DND-41 (cell line): ENCODE measurements around the gene NMNAT2.

Source experiments
- ATAC-seq: fragments of 200-7000 bp; cut with Tn5 transposase; 3 replicates; pipeline ENCODE4 v1.9.1; 2021; ENCODE audit warnings: low read depth; ENCODE audit not compliant: insufficient read depth
- DNase-seq: peaks from one replicate; pipeline ENCODE4 v3.0.0-alpha.2; 2020
- H2AFZ ChIP-seq: 2 replicates; pipeline ENCODE4 v1.6.0; 2012; ENCODE audit warnings: low read depth, low read length
- H3K27ac ChIP-seq: 2 replicates; pipeline ENCODE4 v1.5.1; 2012; ENCODE audit warnings: low read length, inconsistent platforms
- H3K27me3 ChIP-seq: fragments of 200-600 bp; sonication (generic); 2 replicates; pipeline ENCODE4 v1.6.0; 2012; ENCODE audit warnings: low read length, mild to moderate bottlenecking, inconsistent platforms; ENCODE audit not compliant: insufficient read depth, poor library complexity
- H3K36me3 ChIP-seq: 2 replicates; pipeline ENCODE4 v1.5.1; 2012; ENCODE audit warnings: low read length, inconsistent platforms; ENCODE audit not compliant: insufficient read depth
- H3K4me1 ChIP-seq: 2 replicates; pipeline ENCODE4 v1.5.1; 2012; ENCODE audit warnings: mild to moderate bottlenecking, low read length; ENCODE audit not compliant: insufficient read depth
- H3K4me2 ChIP-seq: 2 replicates; pipeline ENCODE4 v1.6.0; 2012; ENCODE audit warnings: mild to moderate bottlenecking, moderate library complexity, low read length, inconsistent platforms; ENCODE audit not compliant: insufficient read depth
- H3K4me3 ChIP-seq, 2 experiments: fragments of 200-600 bp in 1 of 2; shearing (Covaris generic) in 1 of 2; 2 replicates each; pipeline ENCODE4 v1.5.1; 2012 to 2016; ENCODE audit warnings: inconsistent platforms in 2 of 2, low read length in 2 of 2, mild to moderate bottlenecking in 2 of 2, low read depth in 1 of 2, moderate library complexity in 1 of 2
- H3K79me2 ChIP-seq: 2 replicates; pipeline ENCODE4 v1.6.0; 2012; ENCODE audit warnings: low read length, inconsistent platforms; ENCODE audit not compliant: insufficient read depth
- H3K9ac ChIP-seq: 2 replicates; pipeline ENCODE4 v1.6.0; 2012; ENCODE audit warnings: low read depth, mild to moderate bottlenecking, inconsistent platforms, low read length, moderate library complexity
- H3K9me3 ChIP-seq: 2 replicates; pipeline ENCODE4 v1.5.1; 2012; ENCODE audit warnings: low read length, moderate library complexity, mild to moderate bottlenecking, inconsistent platforms; ENCODE audit not compliant: insufficient read depth, severe bottlenecking
- H4K20me1 ChIP-seq: 2 replicates; pipeline ENCODE4 v1.6.0; 2012; ENCODE audit warnings: low read length; ENCODE audit not compliant: insufficient read depth
- CTCF ChIP-seq: IDR thresholded peaks from 2 replicates; pipeline ENCODE4 v1.5.1; 2012; ENCODE audit warnings: borderline replicate concordance, low read length, moderate library complexity, mild to moderate bottlenecking; ENCODE audit not compliant: poor library complexity, severe bottlenecking; ENCODE audit errors: extremely low read depth
- EZH2 ChIP-seq: IDR thresholded peaks from 3 replicates; pipeline ENCODE4 v1.6.1; 2012; ENCODE audit warnings: borderline replicate concordance, low read depth, mild to moderate bottlenecking, moderate library complexity, low read length, inconsistent platforms; ENCODE audit not compliant: severe bottlenecking

Gene NMNAT2

GRCh38 chr1:183212870-183213269, 205.3 kb downstream of the NMNAT2 start:
- TF ChIP-seq EZH2 = no peak
- TF ChIP-seq CTCF = no peak
- H3K4me3 ChIP-seq = no peak overlapping the region
- peaks cover 6% of the 10 kb centered on the region; the same call in 1 of the 2 replicates for H3K4me1 ChIP-seq

DNA sequence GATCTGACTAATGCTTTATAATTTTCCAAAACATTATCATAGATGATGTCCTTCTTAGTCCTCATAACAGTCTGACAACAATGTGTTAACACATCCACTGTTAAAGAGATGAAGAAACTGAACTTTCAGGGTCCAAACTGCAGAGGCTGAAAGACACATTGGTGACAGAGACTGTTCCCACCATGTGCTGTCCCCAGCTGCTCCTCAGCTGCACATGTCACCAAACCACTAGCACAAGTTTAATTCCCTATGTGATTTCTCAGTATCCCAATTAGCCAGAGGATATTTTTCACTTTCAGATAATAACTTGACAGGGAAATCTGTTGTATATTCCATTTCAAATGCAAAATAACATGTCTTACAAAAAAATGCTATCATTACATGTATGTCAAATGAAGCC, 207.5 kb downstream of the NMNAT2 start:
- Histone ChIP-seq H3K9ac (no peak overlapping the region), H3K4me2 (no peak overlapping the region), H3K36me3 (no peaks in the 10 kb centered on the region), H3K9me3 (no peaks in the 10 kb centered on the region), H2AFZ (no peak overlapping the region), H3K27ac (no peak overlapping the region), H3K4me3 (no peak overlapping the region), H3K79me2 (no peaks in the 10 kb centered on the region), H4K20me1 (no peaks in the 10 kb centered on the region), H3K4me1 (peaks cover 6% of the 10 kb centered on the region; the same call in 1 of the 2 replicates), H3K27me3 (peaks cover 13% of the 10 kb centered on the region)
- ATAC-seq (no peak), DNase-seq (no peak)
- TF ChIP-seq EZH2 (no peak), CTCF (no peak)

More at GRCh38 chr1:183212870-183213269, 205.3 kb downstream of the NMNAT2 start:
- H3K9ac ChIP-seq = no peak overlapping the region
- H3K27ac ChIP-seq = no peak overlapping the region
- no peak overlapping the region for H2AFZ ChIP-seq
- no peaks in the 10 kb centered on the region for H3K36me3 ChIP-seq
- H3K4me2 ChIP-seq = no peak overlapping the region
- ATAC-seq (no peak), DNase-seq (no peak)
- H4K20me1 ChIP-seq = no peaks in the 10 kb centered on the region
- no peaks in the 10 kb centered on the region for H3K79me2 ChIP-seq
- H3K27me3 ChIP-seq = peaks cover 13% of the 10 kb centered on the region
- H3K9me3 ChIP-seq = no peaks in the 10 kb centered on the region

GRCh38 chr1:183209533-183210158, 208.5 kb downstream of the NMNAT2 start:
- no peak overlapping the region for H2AFZ ChIP-seq

More at GRCh38 chr1:183209533-183210158, 208.5 kb downstream of the NMNAT2 start:
- peaks cover 13% of the 10 kb centered on the region for H3K27me3 ChIP-seq
- no peak overlapping the region for H3K27ac ChIP-seq
- H3K79me2 ChIP-seq = no peaks in the 10 kb centered on the region
- no peaks in the 10 kb centered on the region for H3K36me3 ChIP-seq
- H3K4me2 ChIP-seq = no peak overlapping the region
- no peak overlapping the region for H3K4me3 ChIP-seq
- DNase-seq (no peak), ATAC-seq (peak; percentile 60; the same call in 2 of the 3 replicates)
- no peaks in the 10 kb centered on the region for H3K9me3 ChIP-seq
- no peak overlapping the region for H3K9ac ChIP-seq
- TF ChIP-seq CTCF = no peak
- TF ChIP-seq EZH2 = no peak
- H3K4me1 ChIP-seq = peaks cover 6% of the 10 kb centered on the region; the same call in 1 of the 2 replicates
- H4K20me1 ChIP-seq = no peaks in the 10 kb centered on the region
